ENCODE data around the gene COL6A3. TPM values are rescaled to one million over a fixed set of nuclear protein-coding genes. Genes with fewer than 3 reads are reported as not detected.
"Not testable (repeated sequence)": the region's sequence is repeated elsewhere in the genome, so short reads cannot be mapped to it uniquely, and the experiment has no call there.

Gene COL6A3
- total RNA-seq, 1 donor from 2014 or later, result 124 TPM

- no peak overlapping the region for H3K4me3 ChIP-seq (ENCODE audit: low read depth, low read length)
- no peak for DNase-seq (ENCODE audit: low read depth)
- peaks cover 12% of the 10 kb centered on the region for H3K27me3 ChIP-seq (ENCODE audit: control insufficient read depth, insufficient read depth, low read length)
- TF ChIP-seq CTCF (IDR thresholded peaks at IDR 0.05; ENCODE audit: insufficient read depth, low read length, poor library complexity, severe bottlenecking), result no peak
- H3K36me3 ChIP-seq (ENCODE audit: control insufficient read depth, insufficient read depth, low read length), result no peaks in the 10 kb centered on the region
These were observed 59.1 kb downstream of the COL6A3 start for GRCh38 chr2:237354892-237355291.

- peaks cover 12% of the 10 kb centered on the region for H3K27me3 ChIP-seq (ENCODE audit: control insufficient read depth, insufficient read depth, low read length)
- H3K4me3 ChIP-seq (ENCODE audit: low read depth, low read length); H3K36me3 ChIP-seq (ENCODE audit: control insufficient read depth, insufficient read depth, low read length); DNase-seq (ENCODE audit: low read depth): not testable (repeated sequence)
These were observed 59.8 kb downstream of the COL6A3 start for GRCh38 chr2:237354172-237354571.

- H3K4me3 ChIP-seq (ENCODE audit: low read depth, low read length), result no peak overlapping the region
- TF ChIP-seq CTCF (IDR thresholded peaks at IDR 0.05; ENCODE audit: insufficient read depth, low read length, poor library complexity, severe bottlenecking), result no peak
- peaks cover 12% of the 10 kb centered on the region for H3K27me3 ChIP-seq (ENCODE audit: control insufficient read depth, insufficient read depth, low read length)
- H3K36me3 ChIP-seq (ENCODE audit: control insufficient read depth, insufficient read depth, low read length), result no peaks in the 10 kb centered on the region
- no peak for DNase-seq (ENCODE audit: low read depth)
These were observed 60.7 kb downstream of the COL6A3 start for GRCh38 chr2:237353215-237353614.

- no peak for TF ChIP-seq CTCF (IDR thresholded peaks at IDR 0.05; ENCODE audit: insufficient read depth, low read length, poor library complexity, severe bottlenecking)
- H3K4me3 ChIP-seq (ENCODE audit: low read depth, low read length), result no peak overlapping the region
- DNase-seq (ENCODE audit: low read depth), result no peak
- no peaks in the 10 kb centered on the region for H3K36me3 ChIP-seq (ENCODE audit: control insufficient read depth, insufficient read depth, low read length)
- H3K27me3 ChIP-seq (ENCODE audit: control insufficient read depth, insufficient read depth, low read length), result peaks cover 12% of the 10 kb centered on the region
These were observed 61.6 kb downstream of the COL6A3 start for GRCh38 chr2:237352279-237352845.

GRCh38 chr2:237351796-237352195 is 62.2 kb downstream of the COL6A3 start:
- Histone ChIP-seq H3K4me3 (ENCODE audit: low read depth, low read length) (no peak overlapping the region), H3K36me3 (ENCODE audit: control insufficient read depth, insufficient read depth, low read length) (no peaks in the 10 kb centered on the region), H3K27me3 (ENCODE audit: control insufficient read depth, insufficient read depth, low read length) (peaks cover 12% of the 10 kb centered on the region)
- TF ChIP-seq CTCF (IDR thresholded peaks at IDR 0.05; ENCODE audit: insufficient read depth, low read length, poor library complexity, severe bottlenecking), result no peak
- DNase-seq (ENCODE audit: low read depth), result no peak

GRCh38 chr2:237351046-237351445 is 62.9 kb downstream of the COL6A3 start:
- TF ChIP-seq CTCF (IDR thresholded peaks at IDR 0.05; ENCODE audit: insufficient read depth, low read length, poor library complexity, severe bottlenecking), result no peak
- DNase-seq (ENCODE audit: low read depth), result no peak
- Histone ChIP-seq H3K4me3 (ENCODE audit: low read depth, low read length) (no peak overlapping the region), H3K27me3 (ENCODE audit: control insufficient read depth, insufficient read depth, low read length) (peaks cover 12% of the 10 kb centered on the region), H3K36me3 (ENCODE audit: control insufficient read depth, insufficient read depth, low read length) (no peaks in the 10 kb centered on the region)
